ENCODE results near the gene SETD1B.

SETD1B gene

DNA sequence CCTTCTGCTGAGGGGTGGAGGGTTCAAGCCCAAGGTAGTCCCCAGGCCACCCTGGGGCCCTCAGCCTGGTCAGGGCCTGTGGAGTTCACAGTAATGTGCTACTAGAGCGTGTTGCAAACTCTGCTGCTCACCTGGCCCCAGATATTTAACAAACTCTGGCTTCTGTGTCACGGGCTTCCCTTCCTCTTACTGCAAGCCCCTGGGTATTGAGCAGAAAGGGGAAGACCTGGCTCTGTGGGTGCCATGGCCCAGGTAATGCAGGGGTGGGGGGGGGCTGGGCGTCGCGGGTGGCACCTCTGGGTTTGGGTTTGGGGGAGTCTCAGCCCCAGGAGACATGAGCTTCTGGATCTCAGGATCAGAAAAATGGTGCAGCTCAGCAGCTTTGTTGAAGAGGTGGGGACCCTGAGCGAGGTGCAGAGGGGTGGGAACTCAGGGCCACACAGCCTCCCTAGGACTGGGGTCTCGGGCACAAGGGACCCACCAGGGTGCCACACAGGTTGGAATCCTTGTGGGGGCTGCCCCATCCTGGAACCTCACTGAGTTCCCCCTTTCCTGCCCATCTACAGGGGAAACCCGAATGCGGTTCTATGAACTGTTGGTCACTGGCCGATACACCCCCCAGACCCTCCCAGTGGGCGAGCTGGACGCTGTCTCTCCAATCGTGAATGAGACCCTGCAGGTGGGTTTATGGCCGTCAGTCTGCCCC is 4.0 kb downstream of the SETD1B start:
- DNase-seq (ENCODE audit: low read depth) = no peak

DNA sequence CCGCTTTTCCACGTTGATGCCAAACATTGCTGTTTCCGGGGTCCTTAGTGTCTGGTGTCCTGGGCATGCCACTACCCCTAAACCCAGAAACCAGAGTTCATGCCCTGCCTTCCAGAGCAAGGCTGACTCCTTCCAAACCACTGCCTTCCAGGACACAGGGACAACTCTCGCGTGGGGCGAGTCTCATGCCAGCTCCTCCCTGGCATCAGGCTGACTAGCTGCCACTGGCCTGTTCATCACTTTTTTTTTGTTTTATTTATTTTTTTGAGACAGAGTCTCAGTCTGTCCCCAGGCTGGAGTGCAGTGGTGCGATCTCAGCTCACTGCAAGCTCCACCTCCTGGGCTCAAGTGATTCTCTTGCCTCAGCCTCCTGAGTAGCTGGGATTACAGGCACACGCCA is 4.8 kb downstream of the SETD1B start:
- no peak for DNase-seq (ENCODE audit: low read depth)

DNA sequence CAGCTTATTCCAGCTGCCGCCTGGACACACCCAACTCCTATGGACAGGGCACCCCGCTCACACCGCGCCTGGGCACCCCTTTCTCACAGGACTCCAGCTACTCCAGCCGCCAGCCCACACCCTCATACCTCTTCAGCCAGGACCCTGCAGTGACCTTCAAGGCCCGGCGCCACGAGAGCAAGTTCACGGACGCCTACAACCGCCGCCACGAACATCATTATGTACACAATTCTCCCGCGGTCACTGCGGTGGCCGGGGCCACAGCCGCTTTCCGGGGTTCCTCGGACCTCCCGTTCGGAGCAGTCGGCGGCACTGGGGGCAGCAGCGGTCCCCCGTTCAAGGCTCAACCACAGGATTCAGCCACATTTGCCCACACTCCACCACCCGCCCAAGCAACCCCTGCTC is 5.9 kb downstream of the SETD1B start:
- no peak for DNase-seq (ENCODE audit: low read depth)

DNA sequence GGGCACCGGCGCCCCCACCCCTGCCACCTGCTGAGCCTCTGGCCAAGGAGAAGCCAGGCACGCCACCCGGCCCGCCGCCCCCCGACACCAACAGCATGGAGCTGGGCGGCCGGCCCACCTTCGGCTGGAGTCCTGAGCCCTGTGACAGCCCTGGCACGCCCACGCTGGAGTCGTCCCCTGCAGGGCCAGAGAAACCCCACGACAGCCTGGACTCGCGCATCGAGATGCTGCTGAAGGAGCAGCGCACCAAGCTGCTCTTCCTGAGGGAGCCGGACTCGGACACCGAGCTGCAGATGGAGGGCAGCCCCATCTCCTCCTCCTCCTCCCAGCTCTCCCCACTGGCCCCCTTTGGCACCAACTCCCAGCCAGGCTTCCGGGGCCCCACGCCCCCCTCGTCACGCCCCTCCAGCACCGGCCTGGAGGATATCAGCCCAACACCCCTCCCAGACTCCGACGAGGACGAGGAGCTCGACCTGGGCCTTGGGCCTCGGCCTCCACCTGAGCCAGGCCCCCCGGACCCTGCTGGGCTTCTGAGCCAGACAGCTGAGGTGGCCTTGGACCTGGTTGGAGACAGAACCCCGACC is 6.5 kb downstream of the SETD1B start:
- DNase-seq (ENCODE audit: low read depth) = no peak

DNA sequence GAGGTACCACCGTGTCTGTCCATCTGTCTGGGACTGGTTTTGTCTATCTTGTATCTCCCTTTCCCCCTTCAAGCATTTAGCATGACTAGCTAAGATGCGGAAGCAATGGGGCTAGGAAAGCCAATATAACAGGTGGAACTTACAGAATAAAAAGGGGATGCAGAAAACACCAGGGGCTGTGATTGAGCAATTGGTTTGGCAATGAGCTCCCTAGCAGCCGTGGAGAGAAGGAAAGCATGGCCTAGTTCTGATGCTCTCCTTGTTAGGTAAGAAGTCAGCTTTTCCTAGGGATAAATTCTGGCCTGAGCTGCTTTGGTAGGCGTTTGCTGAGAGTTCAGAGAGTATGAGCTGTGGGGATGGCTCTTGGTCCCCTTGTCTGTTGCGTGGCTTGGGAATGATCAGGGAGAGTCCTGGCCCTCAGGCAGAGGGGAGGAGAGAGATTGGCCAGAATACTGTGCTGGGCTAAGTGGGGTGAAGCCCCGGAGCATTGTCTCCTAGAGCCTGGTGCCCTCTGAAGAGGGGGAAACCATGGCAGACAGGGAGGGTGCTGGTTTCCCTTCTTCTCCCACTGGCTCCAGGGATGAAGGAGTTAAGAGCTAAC is 7.1 kb downstream of the SETD1B start:
- no peak for DNase-seq (ENCODE audit: low read depth)

GRCh38 chr12:121811434-121812319 is 7.9 kb downstream of the SETD1B start:
- no peak for DNase-seq (ENCODE audit: low read depth)

- DNase-seq (ENCODE audit: low read depth) = no peak
Measured at GRCh38 chr12:121812320-121812871, 8.6 kb downstream of the SETD1B start.

DNA sequence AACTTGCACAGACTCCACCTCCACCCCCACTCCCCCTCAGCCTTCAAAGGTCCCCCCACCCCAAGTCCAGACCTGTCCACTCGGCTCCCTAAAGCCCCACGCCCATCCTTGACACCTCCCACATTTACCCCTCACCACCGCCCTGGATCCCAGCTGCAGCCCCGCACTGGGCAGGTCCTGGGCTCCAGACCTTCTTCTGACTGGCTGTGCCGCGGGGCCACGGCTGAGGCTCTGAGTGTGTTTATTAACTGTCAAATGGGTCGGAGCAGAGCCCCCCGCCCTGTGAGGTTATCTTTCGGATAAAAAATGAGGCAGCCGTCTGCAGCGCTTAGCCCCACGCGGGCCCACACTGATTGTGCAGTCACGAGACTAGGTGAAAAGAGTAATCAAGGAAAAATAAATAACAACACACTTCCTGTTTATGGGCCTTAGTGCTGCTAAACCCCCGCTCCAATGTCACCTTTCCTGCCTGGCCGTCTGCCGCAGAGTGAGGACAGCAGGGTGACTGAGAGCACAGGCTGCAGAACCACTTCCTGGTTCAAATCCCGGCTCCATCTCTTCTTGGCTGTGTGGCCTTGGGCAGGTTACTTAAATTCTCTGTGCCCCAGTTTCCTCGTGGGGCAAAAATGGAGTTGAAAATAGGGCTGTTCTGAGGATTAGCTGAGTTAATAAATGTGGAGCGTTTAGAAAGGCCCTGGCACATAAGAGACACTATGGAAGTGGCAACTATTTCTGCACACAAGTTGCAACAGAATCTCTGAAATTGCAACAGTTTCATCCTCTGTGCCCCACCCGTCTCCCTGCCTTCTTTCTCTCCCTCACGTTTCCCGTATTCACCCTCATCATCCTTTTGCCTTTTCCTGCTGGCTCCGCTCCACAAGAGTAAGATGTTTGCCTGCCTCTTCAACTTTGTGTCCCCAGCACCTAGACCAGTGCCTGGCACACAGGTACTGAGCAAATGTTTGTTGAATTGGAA is 9.4 kb downstream of the SETD1B start:
- DNase-seq (ENCODE audit: low read depth) = no peak

DNA sequence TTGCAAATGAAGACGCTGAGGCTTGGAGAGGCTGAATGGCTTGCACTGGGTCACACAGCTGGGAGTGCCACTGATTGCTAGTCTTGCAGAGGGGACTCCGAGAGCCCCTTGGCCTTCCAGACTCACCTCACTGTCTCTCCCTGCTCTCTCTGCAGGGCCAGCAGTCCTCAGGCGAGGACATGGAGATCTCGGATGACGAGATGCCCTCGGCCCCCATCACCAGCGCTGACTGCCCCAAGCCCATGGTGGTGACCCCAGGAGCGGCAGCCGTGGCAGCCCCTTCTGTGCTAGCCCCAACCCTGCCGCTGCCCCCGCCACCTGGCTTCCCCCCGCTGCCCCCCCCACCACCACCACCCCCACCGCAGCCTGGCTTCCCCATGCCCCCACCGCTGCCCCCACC is 10.1 kb downstream of the SETD1B start:
- DNase-seq (ENCODE audit: low read depth) = no peak

- no peak for DNase-seq (ENCODE audit: low read depth)
Measured at GRCh38 chr12:121814429-121815119, 10.8 kb downstream of the SETD1B start.

DNA sequence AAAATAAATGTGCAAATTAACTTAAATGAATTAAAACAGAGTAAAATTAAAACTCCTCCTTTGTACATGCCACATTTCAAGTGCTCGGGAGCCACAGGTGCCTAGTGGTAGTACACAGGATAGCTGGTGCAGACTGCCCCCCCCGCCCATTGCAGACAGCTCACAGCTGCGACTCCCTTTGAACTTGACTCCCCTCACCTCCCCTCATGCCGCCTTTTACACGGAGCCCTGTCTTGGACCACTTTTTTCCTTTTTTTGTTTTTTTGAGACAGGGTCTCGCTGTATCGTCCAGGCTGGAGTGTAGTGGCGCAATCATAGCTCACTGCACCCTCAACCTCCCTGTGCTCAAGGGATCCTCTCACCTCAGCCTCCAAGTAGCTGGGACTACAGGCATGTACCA is 11.5 kb downstream of the SETD1B start:
- no peak for DNase-seq (ENCODE audit: low read depth)

GRCh38 chr12:121816925-121817647 is 13.3 kb downstream of the SETD1B start:
- DNase-seq (ENCODE audit: low read depth) = no peak

DNA sequence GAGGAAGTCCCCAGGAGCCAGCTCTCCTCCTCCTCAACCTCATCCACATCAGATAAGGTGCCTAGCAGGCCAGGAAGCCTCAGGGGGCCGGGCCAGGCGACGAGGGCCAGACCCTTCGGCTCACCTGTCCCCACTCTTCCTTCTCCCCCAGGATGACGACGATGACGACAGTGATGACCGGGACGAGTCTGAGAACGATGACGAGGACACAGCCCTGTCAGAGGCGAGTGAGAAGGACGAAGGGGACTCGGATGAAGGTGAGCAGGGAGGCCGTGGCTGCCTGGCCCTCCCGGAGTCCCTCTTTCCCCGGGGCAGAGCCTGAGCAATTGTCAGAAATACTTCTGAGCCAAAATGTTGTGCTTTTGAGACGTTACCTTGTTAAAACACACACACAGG is 13.8 kb downstream of the SETD1B start:
- no peak for DNase-seq (ENCODE audit: low read depth)

DNA sequence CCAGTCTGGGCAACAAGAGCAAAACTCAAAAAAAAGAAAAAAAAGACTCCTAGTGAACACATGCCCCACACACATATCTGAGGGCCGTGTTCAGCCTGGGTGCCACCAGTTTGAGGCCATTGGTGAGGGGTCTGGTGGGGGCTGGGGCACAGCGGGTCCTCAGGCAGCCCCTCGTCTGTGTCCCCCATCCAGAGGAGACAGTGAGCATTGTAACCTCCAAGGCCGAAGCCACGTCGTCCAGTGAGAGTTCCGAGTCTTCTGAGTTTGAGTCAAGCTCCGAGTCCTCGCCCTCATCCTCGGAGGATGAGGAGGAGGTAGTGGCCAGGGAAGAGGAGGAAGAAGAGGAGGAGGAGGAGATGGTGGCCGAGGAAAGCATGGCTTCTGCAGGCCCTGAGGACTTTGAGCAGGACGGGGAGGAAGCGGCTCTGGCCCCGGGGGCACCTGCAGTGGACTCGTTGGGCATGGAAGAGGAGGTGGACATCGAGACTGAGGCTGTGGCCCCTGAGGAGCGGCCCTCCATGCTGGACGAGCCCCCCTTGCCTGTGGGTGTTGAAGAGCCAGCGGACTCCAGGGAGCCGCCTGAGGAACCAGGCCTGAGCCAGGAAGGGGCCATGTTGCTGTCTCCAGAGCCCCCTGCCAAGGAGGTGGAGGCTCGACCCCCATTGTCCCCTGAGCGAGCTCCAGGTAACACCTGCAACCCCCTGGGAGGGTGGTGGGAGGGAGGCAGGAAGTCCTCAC is 15.6 kb downstream of the SETD1B start:
- no peak for DNase-seq (ENCODE audit: low read depth)

- DNase-seq (ENCODE audit: low read depth) = no peak
Measured at GRCh38 chr12:121820056-121820455, 16.2 kb downstream of the SETD1B start.

DNA sequence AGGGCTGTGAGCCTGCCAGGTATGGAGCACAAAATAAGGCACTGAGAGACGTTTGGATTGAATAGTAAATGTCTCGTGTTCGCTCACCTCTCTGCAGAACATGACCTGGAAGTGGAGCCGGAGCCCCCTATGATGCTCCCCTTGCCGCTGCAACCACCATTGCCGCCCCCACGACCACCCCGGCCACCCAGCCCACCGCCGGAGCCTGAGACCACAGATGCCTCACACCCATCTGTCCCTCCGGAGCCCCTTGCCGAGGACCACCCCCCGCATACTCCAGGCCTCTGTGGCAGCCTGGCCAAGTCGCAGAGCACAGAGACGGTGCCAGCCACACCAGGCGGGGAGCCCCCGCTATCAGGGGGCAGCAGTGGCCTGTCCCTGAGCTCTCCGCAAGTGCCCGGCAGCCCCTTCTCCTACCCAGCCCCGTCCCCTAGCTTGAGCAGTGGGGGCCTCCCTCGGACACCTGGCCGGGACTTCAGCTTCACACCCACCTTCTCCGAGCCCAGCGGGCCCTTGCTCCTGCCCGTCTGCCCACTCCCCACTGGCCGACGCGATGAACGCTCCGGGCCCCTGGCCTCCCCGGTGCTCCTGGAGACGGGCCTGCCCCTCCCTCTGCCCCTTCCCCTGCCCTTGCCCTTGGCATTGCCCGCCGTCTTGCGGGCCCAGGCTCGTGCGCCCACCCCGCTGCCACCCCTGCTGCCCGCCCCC is 18.7 kb downstream of the SETD1B start:
- no peak for DNase-seq (ENCODE audit: low read depth)

DNA sequence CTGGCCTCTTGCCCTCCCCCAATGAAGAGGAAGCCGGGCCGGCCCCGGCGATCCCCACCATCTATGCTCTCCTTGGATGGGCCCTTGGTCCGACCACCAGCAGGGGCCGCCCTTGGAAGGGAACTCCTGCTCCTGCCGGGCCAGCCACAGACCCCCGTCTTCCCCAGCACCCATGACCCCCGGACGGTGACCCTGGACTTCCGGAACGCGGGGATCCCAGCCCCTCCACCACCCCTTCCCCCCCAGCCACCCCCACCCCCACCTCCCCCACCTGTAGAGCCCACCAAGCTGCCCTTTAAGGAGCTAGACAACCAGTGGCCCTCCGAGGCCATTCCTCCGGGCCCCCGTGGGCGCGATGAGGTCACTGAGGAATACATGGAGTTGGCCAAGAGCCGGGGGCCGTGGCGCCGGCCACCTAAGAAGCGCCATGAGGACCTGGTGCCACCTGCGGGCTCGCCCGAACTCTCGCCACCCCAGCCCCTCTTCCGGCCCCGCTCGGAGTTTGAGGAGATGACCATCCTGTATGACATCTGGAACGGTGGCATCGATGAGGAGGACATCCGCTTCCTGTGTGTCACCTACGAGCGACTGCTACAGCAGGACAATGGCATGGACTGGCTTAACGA is 19.4 kb downstream of the SETD1B start:
- no peak for DNase-seq (ENCODE audit: low read depth)

GRCh38 chr12:121823727-121824115 is 19.9 kb downstream of the SETD1B start:
- DNase-seq (ENCODE audit: low read depth) = no peak

Measured in fibroblast of the conjunctiva (primary cell).